ENCODE results near the gene PDE4D. TPM values are rescaled to one million over a fixed set of nuclear protein-coding genes. Genes with fewer than 3 reads are reported as not detected.

PDE4D gene
- total RNA-seq, 1 donor from 2014 or later = 13.2 TPM

GRCh38 chr5:59264639-59265245 is 628.8 kb downstream of the PDE4D start:
- no peaks in the 10 kb centered on the region for H3K27me3 Mint-ChIP-seq (ENCODE audit: unreplicated experiment)
- no peak for DNase-seq
- no peak for TF ChIP-seq CTCF (IDR thresholded peaks at IDR 0.05; ENCODE audit: partially characterized antibody, unreplicated experiment)
- no peaks in the 10 kb centered on the region for H3K36me3 Mint-ChIP-seq (ENCODE audit: unreplicated experiment)
- H3K4me1 Mint-ChIP-seq (ENCODE audit: low read depth, unreplicated experiment) = peaks cover 5% of the 10 kb centered on the region
- no peak overlapping the region for H3K27ac Mint-ChIP-seq (ENCODE audit: unreplicated experiment)
- no peak overlapping the region for H3K4me3 Mint-ChIP-seq (ENCODE audit: unreplicated experiment)
- no peaks in the 10 kb centered on the region for H3K9me3 Mint-ChIP-seq (ENCODE audit: unreplicated experiment)

- Mint-ChIP-seq H3K9me3 (ENCODE audit: unreplicated experiment) (no peaks in the 10 kb centered on the region), H3K4me1 (ENCODE audit: low read depth, unreplicated experiment) (peaks cover 5% of the 10 kb centered on the region), H3K36me3 (ENCODE audit: unreplicated experiment) (no peaks in the 10 kb centered on the region), H3K4me3 (ENCODE audit: unreplicated experiment) (no peak overlapping the region), H3K27me3 (ENCODE audit: unreplicated experiment) (no peaks in the 10 kb centered on the region), H3K27ac (ENCODE audit: unreplicated experiment) (no peak overlapping the region)
- no peak for TF ChIP-seq CTCF (IDR thresholded peaks at IDR 0.05; ENCODE audit: partially characterized antibody, unreplicated experiment)
- no peak for DNase-seq
These were observed 629.5 kb downstream of the PDE4D start for GRCh38 chr5:59264013-59264412.

GRCh38 chr5:59261969-59262368 is 631.6 kb downstream of the PDE4D start:
- Mint-ChIP-seq H3K27me3 (ENCODE audit: unreplicated experiment) (no peaks in the 10 kb centered on the region), H3K36me3 (ENCODE audit: unreplicated experiment) (no peaks in the 10 kb centered on the region), H3K4me1 (ENCODE audit: low read depth, unreplicated experiment) (peaks cover 5% of the 10 kb centered on the region), H3K4me3 (ENCODE audit: unreplicated experiment) (no peak overlapping the region), H3K9me3 (ENCODE audit: unreplicated experiment) (no peaks in the 10 kb centered on the region), H3K27ac (ENCODE audit: unreplicated experiment) (no peak overlapping the region)
- no peak for TF ChIP-seq CTCF (IDR thresholded peaks at IDR 0.05; ENCODE audit: partially characterized antibody, unreplicated experiment)
- no peak for DNase-seq

GRCh38 chr5:59260973-59261372 is 632.6 kb downstream of the PDE4D start:
- Mint-ChIP-seq H3K4me1 (ENCODE audit: low read depth, unreplicated experiment) (peaks cover 5% of the 10 kb centered on the region), H3K9me3 (ENCODE audit: unreplicated experiment) (no peaks in the 10 kb centered on the region), H3K4me3 (ENCODE audit: unreplicated experiment) (no peak overlapping the region), H3K27ac (ENCODE audit: unreplicated experiment) (no peak overlapping the region), H3K27me3 (ENCODE audit: unreplicated experiment) (no peaks in the 10 kb centered on the region), H3K36me3 (ENCODE audit: unreplicated experiment) (no peaks in the 10 kb centered on the region)
- TF ChIP-seq CTCF (IDR thresholded peaks at IDR 0.05; ENCODE audit: partially characterized antibody, unreplicated experiment) = no peak
- DNase-seq = no peak

GRCh38 chr5:59260200-59260599 is 633.3 kb downstream of the PDE4D start:
- Mint-ChIP-seq H3K4me3 (ENCODE audit: unreplicated experiment) (no peak overlapping the region), H3K27me3 (ENCODE audit: unreplicated experiment) (no peaks in the 10 kb centered on the region), H3K9me3 (ENCODE audit: unreplicated experiment) (no peaks in the 10 kb centered on the region), H3K27ac (ENCODE audit: unreplicated experiment) (no peak overlapping the region), H3K4me1 (ENCODE audit: low read depth, unreplicated experiment) (peaks cover 5% of the 10 kb centered on the region), H3K36me3 (ENCODE audit: unreplicated experiment) (no peaks in the 10 kb centered on the region)
- TF ChIP-seq CTCF (IDR thresholded peaks at IDR 0.05; ENCODE audit: partially characterized antibody, unreplicated experiment) = no peak
- no peak for DNase-seq
